Measurements from ENCODE around the gene RYR1.

The RYR1 gene

GRCh38 chr19:38433268-38433733 is at the start of gene RYR1:
RYR1 (plus strand) TSS chr19:38433691; CDS start chr19:38433830, 139 bp downstream.
- DNase-seq (ENCODE audit: low read depth in 2 of 2), result peak in 1 of 2 donors; percentile 60

DNA sequence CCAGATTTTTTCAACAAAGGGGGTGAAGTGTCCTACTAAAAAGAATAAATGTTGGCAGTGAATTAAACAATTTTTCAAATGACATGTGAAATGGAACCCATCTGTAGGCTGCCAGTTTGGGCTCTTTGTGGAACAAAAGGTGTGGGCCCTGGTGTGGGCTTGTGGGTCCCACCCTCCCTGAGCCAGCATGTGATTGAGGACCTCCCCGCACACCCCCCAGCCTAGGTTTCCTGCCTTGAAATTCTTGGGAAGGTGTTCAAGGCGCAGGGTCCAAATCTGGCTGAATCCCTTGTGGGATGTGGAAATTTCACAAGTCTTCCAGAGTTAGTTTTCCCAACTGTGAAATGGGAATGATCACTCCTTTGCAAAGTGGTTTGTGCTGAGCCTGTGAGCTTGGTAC is 49.7 kb upstream of the RYR1 start:
- DNase-seq (ENCODE audit: low read depth in 2 of 2), result no peak

DNA sequence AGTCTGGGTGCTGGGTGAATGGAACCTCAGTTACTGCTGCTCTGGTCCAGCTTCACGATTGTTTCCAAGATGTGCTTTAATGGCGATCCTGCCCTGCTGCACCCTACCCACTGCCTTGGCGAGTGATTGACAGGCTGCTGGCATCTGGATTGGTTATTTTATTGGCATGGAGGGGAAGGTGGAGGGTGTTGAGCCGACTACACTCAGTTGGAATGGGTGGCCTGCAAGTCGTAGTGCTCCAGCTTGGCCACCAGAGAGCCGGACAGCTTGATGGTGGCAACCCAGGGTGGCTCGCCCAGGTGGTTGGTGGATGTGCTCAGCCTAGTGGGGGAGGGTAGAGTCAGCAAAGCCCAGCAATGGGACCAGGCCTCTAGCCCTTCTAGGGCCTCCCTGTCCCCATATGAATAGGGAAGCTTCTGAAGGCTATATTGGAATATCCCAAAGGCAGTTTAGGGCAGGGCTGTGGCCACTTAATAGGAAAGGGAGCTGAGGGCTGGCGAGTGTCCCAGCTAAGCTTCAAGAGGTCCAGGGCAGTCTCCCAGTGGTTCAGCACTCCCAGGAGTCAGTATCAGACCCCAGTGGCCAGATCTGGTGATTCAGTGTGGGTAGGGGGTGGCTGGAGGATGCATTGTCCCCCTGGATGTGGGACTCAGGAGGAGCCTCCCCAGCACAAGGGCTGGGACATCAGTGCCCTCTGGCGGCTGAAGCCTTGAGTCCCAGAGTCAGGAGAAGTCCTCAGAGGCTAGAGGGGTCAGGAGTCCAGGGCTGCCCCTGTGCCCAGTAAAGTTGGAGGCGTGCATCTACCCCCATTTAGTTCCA is 49.1 kb upstream of the RYR1 start:
- no peak for DNase-seq (ENCODE audit: low read depth in 2 of 2)

GRCh38 chr19:38385057-38385803 is 48.3 kb upstream of the RYR1 start:
- no peak for DNase-seq (ENCODE audit: low read depth in 2 of 2)

DNA sequence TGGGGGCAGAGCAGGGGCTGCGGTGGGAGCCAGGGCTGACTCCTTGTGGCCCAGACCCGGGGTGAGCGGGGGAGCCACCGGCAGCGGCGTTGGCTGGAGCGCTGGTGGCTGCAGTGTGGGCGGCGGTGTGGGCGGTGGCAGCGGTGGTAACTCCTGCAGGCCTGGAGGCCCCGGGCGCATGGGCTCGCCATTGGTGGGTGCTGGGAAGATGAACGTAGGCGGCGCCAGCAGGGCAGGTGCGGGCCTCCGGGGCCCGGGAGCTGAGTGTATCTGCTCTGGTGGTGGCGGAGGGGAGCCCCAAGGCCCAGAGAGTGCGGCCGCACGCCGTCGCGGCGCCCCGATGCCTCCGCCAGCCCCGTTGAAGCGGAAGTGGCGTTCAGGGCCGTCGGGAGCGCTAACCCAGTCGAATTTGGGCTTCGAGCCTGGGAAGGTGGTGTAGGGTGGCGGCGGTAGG is 47.7 kb upstream of the RYR1 start:
- no peak for DNase-seq (ENCODE audit: low read depth in 2 of 2)

- no peak for DNase-seq (ENCODE audit: low read depth in 2 of 2)
Observed at GRCh38 chr19:38386300-38386970, 47.1 kb upstream of the RYR1 start.

DNA sequence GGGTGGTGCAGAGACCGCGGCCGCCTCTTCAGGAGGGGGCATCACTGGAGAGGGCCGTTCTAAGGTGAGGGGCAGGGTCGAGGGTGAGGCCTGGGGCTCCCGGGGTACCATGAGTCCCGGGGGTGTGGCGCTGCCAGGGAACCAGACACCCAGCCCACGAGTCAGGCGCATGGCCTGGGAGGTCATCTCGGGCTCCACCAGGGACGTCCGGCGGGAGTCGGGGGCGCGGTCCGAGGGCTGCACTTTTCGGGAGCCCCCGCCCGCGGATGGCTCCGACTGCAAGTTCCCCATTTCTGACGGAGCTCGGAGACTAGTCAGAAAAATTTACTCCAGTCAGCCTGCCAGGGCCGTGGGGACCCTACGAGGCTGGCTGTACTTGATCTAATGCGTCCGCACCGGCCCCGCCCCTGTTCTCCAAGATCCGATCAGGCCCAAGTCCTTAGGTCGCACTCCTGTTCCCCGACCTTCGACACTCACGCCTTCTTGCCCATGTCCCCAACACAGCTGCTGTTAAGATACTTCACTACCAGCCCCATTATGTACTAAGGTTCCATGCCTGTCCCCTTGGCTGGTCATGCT is 46.4 kb upstream of the RYR1 start:
- no peak for DNase-seq (ENCODE audit: low read depth in 2 of 2)

GRCh38 chr19:38387550-38388348 is 45.7 kb upstream of the RYR1 start, which contains the start of gene GGN:
GGN (minus strand) TSS chr19:38388034; CDS start chr19:38387261, 773 bp downstream.
- DNase-seq (ENCODE audit: low read depth in 2 of 2), result peak; percentile 82 to 90

- no peak for DNase-seq (ENCODE audit: low read depth in 2 of 2)
Observed at GRCh38 chr19:38388349-38389100, 45.0 kb upstream of the RYR1 start, which contains the start of gene SPRED3. SPRED3 (plus strand) TSS chr19:38388697; CDS start chr19:38390303, 1,606 bp downstream.

GRCh38 chr19:38389101-38389925 is 44.2 kb upstream of the RYR1 start:
- DNase-seq (ENCODE audit: low read depth in 2 of 2), result no peak

DNA sequence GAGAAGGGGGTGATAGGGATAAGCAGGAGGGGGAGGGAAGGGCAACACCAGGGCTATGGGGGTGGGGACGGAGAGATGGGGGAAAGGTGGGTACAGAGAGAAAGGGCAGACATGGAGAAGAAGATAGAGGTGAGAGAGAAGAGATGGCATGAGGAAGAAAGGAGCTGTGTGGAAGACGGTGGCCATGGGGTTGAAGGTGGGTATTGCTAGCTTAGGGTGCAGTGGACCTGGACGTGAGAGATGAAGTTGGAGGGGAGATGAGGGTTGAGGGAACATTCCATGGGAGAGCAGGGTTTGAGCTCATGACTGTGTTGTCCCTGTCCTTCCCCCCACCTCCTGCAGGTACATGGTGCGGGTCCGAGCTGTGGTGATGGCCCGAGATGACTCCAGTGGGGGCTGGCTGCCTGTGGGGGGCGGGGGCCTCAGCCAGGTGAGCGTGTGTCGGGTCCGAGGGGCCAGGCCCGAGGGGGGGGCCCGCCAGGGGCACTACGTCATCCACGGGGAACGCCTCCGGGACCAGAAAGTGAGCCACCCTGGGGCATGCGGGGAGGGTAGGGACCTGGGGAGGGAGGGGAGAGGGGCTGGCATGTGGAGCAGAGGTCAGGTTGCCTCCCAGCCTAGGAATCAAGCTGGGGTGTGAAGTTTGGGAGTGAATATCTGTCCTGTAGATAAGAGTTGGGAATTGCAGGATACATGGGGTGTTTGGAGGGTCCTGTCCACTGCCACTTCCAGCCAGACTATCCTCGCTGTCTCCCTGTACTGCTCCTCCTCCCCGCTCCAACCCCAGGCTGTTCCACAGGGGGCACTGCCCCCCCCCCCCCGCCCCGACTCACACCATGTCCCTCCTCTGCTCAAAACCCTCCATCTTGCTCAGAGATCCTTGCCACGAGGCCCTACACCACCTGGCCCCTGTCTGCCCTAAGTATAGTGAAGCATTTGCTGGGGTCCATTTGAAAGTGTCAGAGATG is 43.2 kb upstream of the RYR1 start:
- DNase-seq (ENCODE audit: low read depth in 2 of 2), result no peak

GRCh38 chr19:38391911-38392464 is 41.5 kb upstream of the RYR1 start:
- DNase-seq (ENCODE audit: low read depth in 2 of 2), result no peak

GRCh38 chr19:38392707-38393308 is 40.7 kb upstream of the RYR1 start:
- DNase-seq (ENCODE audit: low read depth in 2 of 2), result no peak

- peak; percentile 70 to 82 for DNase-seq (ENCODE audit: low read depth in 2 of 2)
Observed at GRCh38 chr19:38394488-38394887, 39.0 kb upstream of the RYR1 start.

GRCh38 chr19:38395381-38396114 is 37.9 kb upstream of the RYR1 start:
- DNase-seq (ENCODE audit: low read depth in 2 of 2), result no peak

- no peak for DNase-seq (ENCODE audit: low read depth in 2 of 2)
Observed at GRCh38 chr19:38399081-38399480, 34.4 kb upstream of the RYR1 start.

- no peak for DNase-seq (ENCODE audit: low read depth in 2 of 2)
Observed at GRCh38 chr19:38399537-38399936, 34.0 kb upstream of the RYR1 start.
